HEK293 (cell line): ENCODE data around the gene FOXP4.

ENCODE experiments used
- CTCF ChIA-PET: fragments of 350-600 bp; formaldehyde crosslinking; extraction: SDS; loops from one replicate; lab custom pipeline; 2021; ENCODE audit warnings: antibody characterized with exemption; lab: Yijun Ruan, JAX
- POLR2A ChIA-PET: fragments of 300-600 bp; formaldehyde crosslinking; extraction: SDS; loops from one replicate; lab custom pipeline; 2020; ENCODE audit warnings: antibody characterized with exemption, inconsistent platforms; lab: Yijun Ruan, JAX
- H3K27ac ChIP-seq: fragments of 200-500 bp; sonication (Bioruptor generic); 2 replicates; pipeline ENCODE4 v1.5.1; 2014; ENCODE audit warnings: low read depth, low read length, control low read depth, inconsistent platforms; ENCODE audit errors: extremely low read depth
- H3K36me3 ChIP-seq, 2 experiments: fragments of 200-500 bp in 1 of 2; sonication (Bioruptor generic) in 1 of 2; 1 replicate in 1 of 2; 2 replicates in 1 of 2; pipeline ENCODE4 v1.5.1; 2014 to 2017; ENCODE audit warnings: inconsistent platforms in 2 of 2, low read length in 2 of 2; ENCODE audit not compliant: control insufficient read depth in 2 of 2, insufficient read depth in 1 of 2
- H3K4me1 ChIP-seq: fragments of 200-500 bp; sonication (Bioruptor generic); 2 replicates; pipeline ENCODE4 v1.5.1; 2014; ENCODE audit warnings: mild to moderate bottlenecking, low read length, inconsistent platforms; ENCODE audit not compliant: control insufficient read depth, insufficient read depth
- H3K4me3 ChIP-seq: 2 replicates; pipeline ENCODE4 v1.5.1; 2011; ENCODE audit warnings: low read depth, mild to moderate bottlenecking, control low read depth, low read length, moderate library complexity
- H3K9me3 ChIP-seq: fragments of 200-500 bp; sonication (Bioruptor generic); 2 replicates; pipeline ENCODE4 v1.5.1; 2014; ENCODE audit warnings: low read depth, low read length, inconsistent platforms; ENCODE audit not compliant: control insufficient read depth, insufficient read depth
- GLIS2 ChIP-seq: fragments of 450-650 bp; formaldehyde crosslinking; IDR thresholded peaks from 2 replicates; pipeline ENCODE4 v1.5.1; 2016; ENCODE audit warnings: missing biosample characterization, missing genetic modification characterization
- KLF10 ChIP-seq: fragments of 450-650 bp; IDR thresholded peaks from 2 replicates; pipeline ENCODE4 v1.5.1; 2018; ENCODE audit warnings: missing biosample characterization, mild to moderate bottlenecking, missing genetic modification characterization
- KLF16 ChIP-seq: fragments of 450-650 bp; formaldehyde crosslinking; IDR thresholded peaks from 2 replicates; pipeline ENCODE4 v1.5.1; 2017; ENCODE audit warnings: missing biosample characterization, missing genetic modification characterization
- SALL2 ChIP-seq: fragments of 450-650 bp; formaldehyde crosslinking; IDR thresholded peaks from 2 replicates; pipeline ENCODE4 v1.5.0; 2017; ENCODE audit warnings: missing biosample characterization, mild to moderate bottlenecking, missing genetic modification characterization, borderline replicate concordance
- ZBTB17 ChIP-seq: fragments of 450-650 bp; formaldehyde crosslinking; IDR thresholded peaks from 2 replicates; pipeline ENCODE4 v1.5.1; 2016; ENCODE audit warnings: missing biosample characterization, missing genetic modification characterization
- ZBTB48 ChIP-seq: fragments of 450-650 bp; formaldehyde crosslinking; IDR thresholded peaks from 2 replicates; pipeline ENCODE4 v1.5.1; 2016; ENCODE audit warnings: missing biosample characterization, missing genetic modification characterization
- ZBTB8A ChIP-seq: fragments of 450-650 bp; formaldehyde crosslinking; IDR thresholded peaks from 2 replicates; pipeline ENCODE4 v1.5.1; 2016; ENCODE audit warnings: missing biosample characterization, missing genetic modification characterization
- ZNF202 ChIP-seq: fragments of 450-650 bp; formaldehyde crosslinking; IDR thresholded peaks from 2 replicates; pipeline ENCODE4 v1.5.1; 2016; ENCODE audit warnings: missing biosample characterization, missing genetic modification characterization, borderline replicate concordance
- ZNF324 ChIP-seq: fragments of 450-650 bp; formaldehyde crosslinking; IDR thresholded peaks from 2 replicates; pipeline ENCODE4 v1.5.1; 2016; ENCODE audit warnings: missing biosample characterization, missing genetic modification characterization
- ZNF548 ChIP-seq: fragments of 450-650 bp; formaldehyde crosslinking; IDR thresholded peaks from 2 replicates; pipeline ENCODE4 v1.5.1; 2016; ENCODE audit warnings: missing biosample characterization, missing genetic modification characterization
- ZNF555 ChIP-seq: fragments of 450-650 bp; formaldehyde crosslinking; conservative IDR thresholded peaks from 2 replicates; pipeline ENCODE4 v1.5.1; 2017; ENCODE audit warnings: missing biosample characterization, mild to moderate bottlenecking, missing genetic modification characterization, inconsistent platforms
- ZNF623 ChIP-seq: fragments of 450-650 bp; formaldehyde crosslinking; IDR thresholded peaks from 2 replicates; pipeline ENCODE4 v1.5.1; 2016; ENCODE audit warnings: missing biosample characterization, missing genetic modification characterization
- ZNF624 ChIP-seq: fragments of 450-650 bp; formaldehyde crosslinking; IDR thresholded peaks from 2 replicates; pipeline ENCODE4 v1.5.1; 2017; ENCODE audit warnings: missing biosample characterization, missing genetic modification characterization
- ZNF629 ChIP-seq: fragments of 450-650 bp; formaldehyde crosslinking; IDR thresholded peaks from 2 replicates; pipeline ENCODE4 v1.5.1; 2017; ENCODE audit warnings: missing biosample characterization, missing genetic modification characterization
- ZNF664 ChIP-seq: fragments of 450-650 bp; formaldehyde crosslinking; IDR thresholded peaks from 2 replicates; pipeline ENCODE4 v1.5.1; 2016; ENCODE audit warnings: missing biosample characterization, missing genetic modification characterization
- TF ChIP-seq, protein P1 (sequence below): fragments of 450-650 bp; formaldehyde crosslinking; IDR thresholded peaks from 2 replicates; pipeline ENCODE4 v1.5.1; 2017; ENCODE audit warnings: missing biosample characterization, missing genetic modification characterization
- TF ChIP-seq, protein P2 (sequence below): fragments of 450-650 bp; formaldehyde crosslinking; IDR thresholded peaks from 2 replicates; pipeline ENCODE4 v1.5.1; 2016; ENCODE audit warnings: missing biosample characterization, missing genetic modification characterization
- TF ChIP-seq, protein P3 (sequence below): fragments of 450-650 bp; formaldehyde crosslinking; IDR thresholded peaks from 2 replicates; pipeline ENCODE4 v1.5.1; 2016; ENCODE audit warnings: missing biosample characterization, missing genetic modification characterization
- TF ChIP-seq, protein P4 (sequence below): fragments of 450-650 bp; formaldehyde crosslinking; IDR thresholded peaks from 2 replicates; pipeline ENCODE4; 2016; ENCODE audit warnings: missing biosample characterization, missing genetic modification characterization
- TF ChIP-seq, protein P5 (sequence below): fragments of 450-650 bp; formaldehyde crosslinking; IDR thresholded peaks from 2 replicates; pipeline ENCODE4 v1.5.1; 2016; ENCODE audit warnings: missing biosample characterization, missing genetic modification characterization
- TF ChIP-seq, protein P6 (sequence below): fragments of 450-650 bp; formaldehyde crosslinking; conservative IDR thresholded peaks from 2 replicates; pipeline ENCODE4 v1.5.1; 2016; ENCODE audit warnings: low read depth, missing biosample characterization, missing genetic modification characterization
- TF ChIP-seq, protein P7 (sequence below): fragments of 450-650 bp; formaldehyde crosslinking; IDR thresholded peaks from 2 replicates; pipeline ENCODE4 v1.5.1; 2016; ENCODE audit warnings: missing biosample characterization, missing genetic modification characterization

Gene FOXP4

DNA sequence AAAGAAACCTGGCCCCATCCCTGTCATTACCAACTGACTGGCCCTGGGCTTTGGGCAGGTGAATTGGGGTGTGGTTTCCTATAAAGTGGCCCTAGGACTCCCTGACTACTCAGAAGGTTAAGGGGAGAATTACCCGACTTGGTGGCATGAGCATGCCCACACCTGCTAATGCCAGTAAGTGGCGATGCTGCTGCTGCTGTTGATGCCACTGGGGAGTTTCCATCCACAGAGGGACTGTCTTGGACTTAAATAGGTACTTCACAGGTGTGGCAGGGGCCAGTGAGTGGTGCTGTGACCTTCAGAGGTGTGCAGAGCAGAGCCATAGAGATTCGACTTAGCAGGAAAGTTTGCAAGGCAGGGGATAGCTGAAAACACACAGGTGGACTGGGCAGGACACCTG lies 59.5 kb downstream of the FOXP4 start:
- POLR2A ChIA-PET, result interaction anchor here (0.7 kb wide), 1 partner anchor 207 kb away, joined by 4 read pairs; no protein-coding TSS in a partner anchor
- CTCF ChIA-PET, result interaction anchor here (0.6 to 9.8 kb wide), 8 partner anchors 13 to 238 kb away, joined by 3 to 195 read pairs (median 9); no protein-coding TSS in a partner anchor
- H3K4me3 ChIP-seq, result no peak overlapping the region
- no peak for TF ChIP-seq ZNF548 (tag by site-specific recombination)
- TF ChIP-seq, protein P1, sequence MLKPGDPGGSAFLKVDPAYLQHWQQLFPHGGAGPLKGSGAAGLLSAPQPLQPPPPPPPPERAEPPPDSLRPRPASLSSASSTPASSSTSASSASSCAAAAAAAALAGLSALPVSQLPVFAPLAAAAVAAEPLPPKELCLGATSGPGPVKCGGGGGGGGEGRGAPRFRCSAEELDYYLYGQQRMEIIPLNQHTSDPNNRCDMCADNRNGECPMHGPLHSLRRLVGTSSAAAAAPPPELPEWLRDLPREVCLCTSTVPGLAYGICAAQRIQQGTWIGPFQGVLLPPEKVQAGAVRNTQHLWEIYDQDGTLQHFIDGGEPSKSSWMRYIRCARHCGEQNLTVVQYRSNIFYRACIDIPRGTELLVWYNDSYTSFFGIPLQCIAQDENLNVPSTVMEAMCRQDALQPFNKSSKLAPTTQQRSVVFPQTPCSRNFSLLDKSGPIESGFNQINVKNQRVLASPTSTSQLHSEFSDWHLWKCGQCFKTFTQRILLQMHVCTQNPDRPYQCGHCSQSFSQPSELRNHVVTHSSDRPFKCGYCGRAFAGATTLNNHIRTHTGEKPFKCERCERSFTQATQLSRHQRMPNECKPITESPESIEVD (tag by site-specific recombination), result no peak
- TF ChIP-seq ZBTB8A, result no peak
- TF ChIP-seq, protein P2, sequence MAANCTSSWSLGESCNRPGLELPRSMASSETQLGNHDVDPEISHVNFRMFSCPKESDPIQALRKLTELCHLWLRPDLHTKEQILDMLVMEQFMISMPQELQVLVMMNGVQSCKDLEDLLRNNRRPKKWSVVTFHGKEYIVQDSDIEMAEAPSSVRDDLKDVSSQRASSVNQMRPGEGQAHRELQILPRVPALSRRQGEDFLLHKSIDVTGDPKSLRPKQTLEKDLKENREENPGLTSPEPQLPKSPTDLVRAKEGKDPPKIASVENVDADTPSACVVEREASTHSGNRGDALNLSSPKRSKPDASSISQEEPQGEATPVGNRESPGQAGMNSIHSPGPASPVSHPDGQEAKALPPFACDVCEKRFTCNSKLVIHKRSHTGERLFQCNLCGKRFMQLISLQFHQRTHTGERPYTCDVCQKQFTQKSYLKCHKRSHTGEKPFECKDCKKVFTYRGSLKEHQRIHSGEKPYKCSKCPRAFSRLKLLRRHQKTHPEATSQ (tag by site-specific recombination), result no peak
- TF ChIP-seq ZNF202 (tag by site-specific recombination), result no peak
- no peak for TF ChIP-seq KLF16 (tag by site-specific recombination)
- no peak for TF ChIP-seq KLF10 (tag by site-specific recombination)
- TF ChIP-seq, protein P3, sequence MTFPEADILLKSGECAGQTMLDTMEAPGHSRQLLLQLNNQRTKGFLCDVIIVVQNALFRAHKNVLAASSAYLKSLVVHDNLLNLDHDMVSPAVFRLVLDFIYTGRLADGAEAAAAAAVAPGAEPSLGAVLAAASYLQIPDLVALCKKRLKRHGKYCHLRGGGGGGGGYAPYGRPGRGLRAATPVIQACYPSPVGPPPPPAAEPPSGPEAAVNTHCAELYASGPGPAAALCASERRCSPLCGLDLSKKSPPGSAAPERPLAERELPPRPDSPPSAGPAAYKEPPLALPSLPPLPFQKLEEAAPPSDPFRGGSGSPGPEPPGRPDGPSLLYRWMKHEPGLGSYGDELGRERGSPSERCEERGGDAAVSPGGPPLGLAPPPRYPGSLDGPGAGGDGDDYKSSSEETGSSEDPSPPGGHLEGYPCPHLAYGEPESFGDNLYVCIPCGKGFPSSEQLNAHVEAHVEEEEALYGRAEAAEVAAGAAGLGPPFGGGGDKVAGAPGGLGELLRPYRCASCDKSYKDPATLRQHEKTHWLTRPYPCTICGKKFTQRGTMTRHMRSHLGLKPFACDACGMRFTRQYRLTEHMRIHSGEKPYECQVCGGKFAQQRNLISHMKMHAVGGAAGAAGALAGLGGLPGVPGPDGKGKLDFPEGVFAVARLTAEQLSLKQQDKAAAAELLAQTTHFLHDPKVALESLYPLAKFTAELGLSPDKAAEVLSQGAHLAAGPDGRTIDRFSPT, result no peak
- TF ChIP-seq, all 188 proteins: peak for 0
- Histone ChIP-seq H3K9me3 (no peaks in the 10 kb centered on the region), H3K36me3 (no peaks in the 10 kb centered on the region; a peak in 1 of 3 replicates), H3K27ac (no peak overlapping the region), H3K4me1 (no peaks in the 10 kb centered on the region)

DNA sequence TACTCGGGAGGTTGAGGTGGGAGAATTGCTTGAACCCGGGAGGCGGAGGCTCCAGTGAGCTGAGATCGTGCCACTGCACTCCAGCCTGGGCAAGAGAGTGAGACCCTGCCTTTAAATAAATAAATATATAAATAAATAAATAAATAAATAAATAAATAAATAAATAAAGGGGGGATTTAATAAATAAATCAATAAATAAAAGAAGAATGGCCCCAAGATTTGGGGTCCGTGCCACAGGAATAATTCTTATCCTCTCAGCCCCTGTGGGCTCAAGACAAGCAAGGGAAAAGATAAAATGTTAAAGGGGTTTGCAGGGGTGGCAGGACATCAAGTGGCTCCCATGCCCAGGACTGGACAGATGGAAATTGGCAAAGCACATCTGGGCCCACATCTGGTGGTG lies 60.9 kb downstream of the FOXP4 start:
- H3K9me3 ChIP-seq, result no peaks in the 10 kb centered on the region
- H3K4me3 ChIP-seq, result no peak overlapping the region
- ChIA-PET CTCF (interaction anchor here (0.7 to 9.8 kb wide), 8 partner anchors 16 to 240 kb away, joined by 3 to 195 read pairs (median 4); no protein-coding TSS in a partner anchor), POLR2A (no interaction called here)
- no peaks in the 10 kb centered on the region for H3K4me1 ChIP-seq
- H3K27ac ChIP-seq, result no peak overlapping the region
- H3K36me3 ChIP-seq, result no peaks in the 10 kb centered on the region
- TF ChIP-seq ZBTB48 (tag by site-specific recombination) (no peak), GLIS2 (no peak), ZNF664 (tag by site-specific recombination) (peak; percentile 70), ZNF324 (tag by site-specific recombination) (no peak), ZNF629 (tag by site-specific recombination) (0 out of 2 replicates have a peak, but pooled peaks have one; percentile 55), ZNF624 (tag by site-specific recombination) (no peak), ZBTB17 (tag by site-specific recombination) (no peak), ZNF555 (tag by site-specific recombination) (peak; percentile 90), ZNF623 (peak; percentile 78), SALL2 (tag by site-specific recombination) (no peak)
- TF ChIP-seq, protein P4, sequence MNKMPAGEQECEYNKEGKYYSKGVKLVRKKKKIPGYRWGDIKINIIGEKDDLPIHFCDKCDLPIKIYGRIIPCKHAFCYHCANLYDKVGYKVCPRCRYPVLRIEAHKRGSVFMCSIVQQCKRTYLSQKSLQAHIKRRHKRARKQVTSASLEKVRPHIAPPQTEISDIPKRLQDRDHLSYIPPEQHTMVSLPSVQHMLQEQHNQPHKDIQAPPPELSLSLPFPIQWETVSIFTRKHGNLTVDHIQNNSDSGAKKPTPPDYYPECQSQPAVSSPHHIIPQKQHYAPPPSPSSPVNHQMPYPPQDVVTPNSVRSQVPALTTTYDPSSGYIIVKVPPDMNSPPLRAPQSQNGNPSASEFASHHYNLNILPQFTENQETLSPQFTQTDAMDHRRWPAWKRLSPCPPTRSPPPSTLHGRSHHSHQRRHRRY, result no peak
- TF ChIP-seq, protein P5, sequence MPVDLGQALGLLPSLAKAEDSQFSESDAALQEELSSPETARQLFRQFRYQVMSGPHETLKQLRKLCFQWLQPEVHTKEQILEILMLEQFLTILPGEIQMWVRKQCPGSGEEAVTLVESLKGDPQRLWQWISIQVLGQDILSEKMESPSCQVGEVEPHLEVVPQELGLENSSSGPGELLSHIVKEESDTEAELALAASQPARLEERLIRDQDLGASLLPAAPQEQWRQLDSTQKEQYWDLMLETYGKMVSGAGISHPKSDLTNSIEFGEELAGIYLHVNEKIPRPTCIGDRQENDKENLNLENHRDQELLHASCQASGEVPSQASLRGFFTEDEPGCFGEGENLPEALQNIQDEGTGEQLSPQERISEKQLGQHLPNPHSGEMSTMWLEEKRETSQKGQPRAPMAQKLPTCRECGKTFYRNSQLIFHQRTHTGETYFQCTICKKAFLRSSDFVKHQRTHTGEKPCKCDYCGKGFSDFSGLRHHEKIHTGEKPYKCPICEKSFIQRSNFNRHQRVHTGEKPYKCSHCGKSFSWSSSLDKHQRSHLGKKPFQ (tag by site-specific recombination), result no peak
- TF ChIP-seq, protein P6, sequence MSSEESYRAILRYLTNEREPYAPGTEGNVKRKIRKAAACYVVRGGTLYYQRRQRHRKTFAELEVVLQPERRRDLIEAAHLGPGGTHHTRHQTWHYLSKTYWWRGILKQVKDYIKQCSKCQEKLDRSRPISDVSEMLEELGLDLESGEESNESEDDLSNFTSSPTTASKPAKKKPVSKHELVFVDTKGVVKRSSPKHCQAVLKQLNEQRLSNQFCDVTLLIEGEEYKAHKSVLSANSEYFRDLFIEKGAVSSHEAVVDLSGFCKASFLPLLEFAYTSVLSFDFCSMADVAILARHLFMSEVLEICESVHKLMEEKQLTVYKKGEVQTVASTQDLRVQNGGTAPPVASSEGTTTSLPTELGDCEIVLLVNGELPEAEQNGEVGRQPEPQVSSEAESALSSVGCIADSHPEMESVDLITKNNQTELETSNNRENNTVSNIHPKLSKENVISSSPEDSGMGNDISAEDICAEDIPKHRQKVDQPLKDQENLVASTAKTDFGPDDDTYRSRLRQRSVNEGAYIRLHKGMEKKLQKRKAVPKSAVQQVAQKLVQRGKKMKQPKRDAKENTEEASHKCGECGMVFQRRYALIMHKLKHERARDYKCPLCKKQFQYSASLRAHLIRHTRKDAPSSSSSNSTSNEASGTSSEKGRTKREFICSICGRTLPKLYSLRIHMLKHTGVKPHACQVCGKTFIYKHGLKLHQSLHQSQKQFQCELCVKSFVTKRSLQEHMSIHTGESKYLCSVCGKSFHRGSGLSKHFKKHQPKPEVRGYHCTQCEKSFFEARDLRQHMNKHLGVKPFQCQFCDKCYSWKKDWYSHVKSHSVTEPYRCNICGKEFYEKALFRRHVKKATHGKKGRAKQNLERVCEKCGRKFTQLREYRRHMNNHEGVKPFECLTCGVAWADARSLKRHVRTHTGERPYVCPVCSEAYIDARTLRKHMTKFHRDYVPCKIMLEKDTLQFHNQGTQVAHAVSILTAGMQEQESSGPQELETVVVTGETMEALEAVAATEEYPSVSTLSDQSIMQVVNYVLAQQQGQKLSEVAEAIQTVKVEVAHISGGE (tag by site-specific recombination), result peak; percentile 66
- TF ChIP-seq, protein P7, sequence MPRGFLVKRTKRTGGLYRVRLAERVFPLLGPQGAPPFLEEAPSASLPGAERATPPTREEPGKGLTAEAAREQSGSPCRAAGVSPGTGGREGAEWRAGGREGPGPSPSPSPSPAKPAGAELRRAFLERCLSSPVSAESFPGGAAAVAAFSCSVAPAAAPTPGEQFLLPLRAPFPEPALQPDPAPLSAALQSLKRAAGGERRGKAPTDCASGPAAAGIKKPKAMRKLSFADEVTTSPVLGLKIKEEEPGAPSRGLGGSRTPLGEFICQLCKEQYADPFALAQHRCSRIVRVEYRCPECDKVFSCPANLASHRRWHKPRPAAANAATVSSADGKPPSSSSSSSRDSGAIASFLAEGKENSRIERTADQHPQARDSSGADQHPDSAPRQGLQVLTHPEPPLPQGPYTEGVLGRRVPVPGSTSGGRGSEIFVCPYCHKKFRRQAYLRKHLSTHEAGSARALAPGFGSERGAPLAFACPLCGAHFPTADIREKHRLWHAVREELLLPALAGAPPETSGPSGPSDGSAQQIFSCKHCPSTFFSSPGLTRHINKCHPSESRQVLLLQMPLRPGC, result no peak
